GM23338 (cell line): ENCODE measurements around the gene CRYBB3. TPM values are rescaled to one million over a fixed set of nuclear protein-coding genes. Genes with fewer than 3 reads are reported as not detected.
A peak's percentile ranks its signal among the peaks of the same experiment; 100 is the strongest.

Experiments
- ATAC-seq: fragments of 200-7000 bp; cut with Tn5 transposase; 3 replicates; pipeline ENCODE4 v1.9.1; 2020
- DNase-seq: peaks from one replicate; pipeline ENCODE4 v3.0.0-alpha.2; 2015; ENCODE audit warnings: low spot score
- H2AFZ ChIP-seq: fragments of 200-600 bp; sonication (generic); 2 replicates; pipeline ENCODE4 v1.8.0; 2016; ENCODE audit warnings: antibody characterized with exemption, mild to moderate bottlenecking, moderate library complexity
- H3F3A ChIP-seq: fragments of 200-600 bp; sonication (generic); replicated peaks from 2 replicates; pipeline ENCODE4 v1.8.0; 2017; ENCODE audit warnings: antibody characterized with exemption, mixed run types, low read depth
- H3K27ac ChIP-seq: fragments of 200-600 bp; sonication (generic); 2 replicates; pipeline ENCODE4 v1.6.1; 2016; ENCODE audit warnings: low read depth
- H3K27me3 ChIP-seq: fragments of 200-600 bp; sonication (generic); 2 replicates; pipeline ENCODE4 v1.8.0; 2016; ENCODE audit warnings: mild to moderate bottlenecking, mixed run types, moderate library complexity; ENCODE audit not compliant: insufficient read depth
- H3K36me3 ChIP-seq: fragments of 200-600 bp; sonication (generic); 2 replicates; pipeline ENCODE4 v1.8.0; 2016; ENCODE audit warnings: mild to moderate bottlenecking; ENCODE audit not compliant: insufficient read depth
- H3K4me1 ChIP-seq: fragments of 200-600 bp; sonication (generic); 2 replicates; pipeline ENCODE4 v1.8.0; 2016; ENCODE audit warnings: mild to moderate bottlenecking, moderate library complexity; ENCODE audit not compliant: insufficient read depth
- H3K4me2 ChIP-seq: fragments of 200-600 bp; sonication (generic); 2 replicates; pipeline ENCODE4 v1.7.1; 2017; ENCODE audit warnings: mixed run types
- H3K4me3 ChIP-seq: fragments of 200-600 bp; sonication (generic); 2 replicates; pipeline ENCODE4 v1.6.1; 2016; ENCODE audit warnings: mixed run types
- H3K79me2 ChIP-seq: fragments of 200-600 bp; sonication (generic); replicated peaks from 2 replicates; pipeline ENCODE4 v1.8.0; 2017; ENCODE audit warnings: mild to moderate bottlenecking; ENCODE audit not compliant: insufficient read depth
- H3K9me2 ChIP-seq: fragments of 200-600 bp; sonication (generic); 2 replicates; pipeline ENCODE4 v1.8.0; 2017; ENCODE audit not compliant: insufficient read depth
- H4K20me1 ChIP-seq: fragments of 200-600 bp; sonication (generic); replicated peaks from 2 replicates; pipeline ENCODE4 v1.8.0; 2017; ENCODE audit warnings: mild to moderate bottlenecking; ENCODE audit not compliant: insufficient read depth
- H3K27ac Mint-ChIP-seq: 2 replicates; pipeline ENCODE4 v1.8.0; 2020; ENCODE audit warnings: inconsistent platforms, mild to moderate bottlenecking, moderate library complexity, mixed read lengths
- H3K27me3 Mint-ChIP-seq: 3 replicates; pipeline ENCODE4 v1.8.0; 2022; ENCODE audit warnings: low read depth, mild to moderate bottlenecking, moderate library complexity, mixed read lengths, inconsistent platforms; ENCODE audit not compliant: insufficient read depth, poor library complexity
- H3K36me3 Mint-ChIP-seq: 3 replicates; pipeline ENCODE4 v1.8.0; 2021; ENCODE audit warnings: low read depth, mild to moderate bottlenecking, inconsistent platforms, moderate library complexity, mixed read lengths
- H3K4me1 Mint-ChIP-seq: 3 replicates; pipeline ENCODE4 v1.8.0; 2020; ENCODE audit warnings: mild to moderate bottlenecking, inconsistent platforms, mixed read lengths
- H3K4me3 Mint-ChIP-seq: 3 replicates; pipeline ENCODE4 v1.8.0; 2021; ENCODE audit warnings: moderate library complexity, mild to moderate bottlenecking, inconsistent platforms, mixed read lengths
- H3K9me3 Mint-ChIP-seq: 3 replicates; pipeline ENCODE4 v1.8.0; 2020; ENCODE audit warnings: moderate library complexity, mild to moderate bottlenecking, inconsistent platforms, mixed read lengths
- EZH2 ChIP-seq: fragments of 200-600 bp; sonication (generic); IDR thresholded peaks from one replicate; pipeline ENCODE4 v1.8.0; 2017; ENCODE audit warnings: antibody characterized with exemption, mild to moderate bottlenecking, low read depth; ENCODE audit not compliant: unreplicated experiment
- JUNB ChIP-seq: IDR thresholded peaks from one replicate; pipeline ENCODE4 v1.6.1; 2016; ENCODE audit warnings: antibody characterized with exemption; ENCODE audit not compliant: unreplicated experiment
- POLR2AphosphoS5 ChIP-seq: IDR thresholded peaks from 2 replicates; pipeline ENCODE4 v1.6.1; 2016; ENCODE audit warnings: antibody characterized with exemption, low read depth
- STAT1 ChIP-seq: IDR thresholded peaks from one replicate; pipeline ENCODE4 v1.6.1; 2016; ENCODE audit warnings: antibody characterized with exemption; ENCODE audit not compliant: unreplicated experiment
- ZNF114 ChIP-seq: fragments of 250-450 bp; sonication (Bioruptor Pico); IDR thresholded peaks from 2 replicates; pipeline ENCODE4 v1.5.0; 2020; ENCODE audit warnings: mild to moderate bottlenecking, moderate library complexity
- ZNF331 ChIP-seq: fragments of 250-450 bp; sonication (Bioruptor Pico); IDR thresholded peaks from 2 replicates; pipeline ENCODE4 v1.5.0; 2020; ENCODE audit warnings: low read depth, mild to moderate bottlenecking, moderate library complexity
- polyA plus RNA-seq: library from polyadenylated mRNA; unstranded; fragments of >200 nt; fragmentation: Nextera tagmentation; extraction: Ambion mirVana; gene quantifications from 2 replicates; pipeline ENCODE4 v1.2.1, GENCODE V29; 2016
- total RNA-seq: library from RNA; depleted of rRNA; stranded (reverse); fragments of >200 nt; shearing (Covaris generic); gene quantifications from 2 replicates; pipeline ENCODE4 v1.2.3, GENCODE V29; 2014
- TF ChIP-seq, protein P1 (sequence below): IDR thresholded peaks from one replicate; pipeline ENCODE4 v1.6.1; 2018; ENCODE audit warnings: antibody characterized with exemption; ENCODE audit not compliant: unreplicated experiment
- TF ChIP-seq, protein P2 (sequence below), 2 experiments: fragments of 200-600 bp in 1 of 2; sonication (generic) in 1 of 2; conservative IDR thresholded peaks; 2 replicates each; pipeline versions ENCODE4 v1.5.1 to v1.6.1; 2016 to 2017; ENCODE audit warnings: antibody characterized with exemption in 2 of 2, low read depth in 2 of 2, mild to moderate bottlenecking in 2 of 2, moderate library complexity in 1 of 2

The CRYBB3 gene
- total and polyA plus RNA-seq, 2 experiments from 2014 or later = 0.28 TPM; not detected in 1

DNA sequence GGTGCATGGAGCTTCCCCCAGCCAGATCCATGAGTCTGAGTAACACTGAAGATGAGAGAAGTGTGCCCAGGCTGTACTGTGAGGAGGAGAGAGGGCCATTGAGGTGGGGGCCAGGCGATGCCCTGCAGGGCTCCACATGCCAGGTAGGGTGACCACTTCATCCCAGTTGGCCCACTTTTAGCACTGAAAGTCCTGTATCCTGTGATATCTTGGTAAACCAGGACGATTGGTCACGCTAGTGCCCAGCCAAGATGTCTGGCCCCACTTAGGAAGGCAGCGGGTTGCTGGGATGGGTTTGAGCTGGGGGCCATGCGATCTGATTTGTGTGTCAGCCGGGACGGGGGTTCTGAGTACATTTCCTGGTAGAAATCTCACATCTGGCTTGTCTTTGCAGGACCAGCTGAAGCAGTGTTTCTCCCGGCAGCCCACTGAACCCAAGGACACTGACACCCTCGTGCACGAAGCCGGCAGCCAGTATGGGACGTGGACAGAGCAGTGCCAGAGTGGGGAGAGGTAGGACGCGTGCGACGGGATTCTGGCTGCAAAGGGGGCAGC lies 29.2 kb upstream of the CRYBB3 start (continued):
- TF ChIP-seq, protein P1, sequence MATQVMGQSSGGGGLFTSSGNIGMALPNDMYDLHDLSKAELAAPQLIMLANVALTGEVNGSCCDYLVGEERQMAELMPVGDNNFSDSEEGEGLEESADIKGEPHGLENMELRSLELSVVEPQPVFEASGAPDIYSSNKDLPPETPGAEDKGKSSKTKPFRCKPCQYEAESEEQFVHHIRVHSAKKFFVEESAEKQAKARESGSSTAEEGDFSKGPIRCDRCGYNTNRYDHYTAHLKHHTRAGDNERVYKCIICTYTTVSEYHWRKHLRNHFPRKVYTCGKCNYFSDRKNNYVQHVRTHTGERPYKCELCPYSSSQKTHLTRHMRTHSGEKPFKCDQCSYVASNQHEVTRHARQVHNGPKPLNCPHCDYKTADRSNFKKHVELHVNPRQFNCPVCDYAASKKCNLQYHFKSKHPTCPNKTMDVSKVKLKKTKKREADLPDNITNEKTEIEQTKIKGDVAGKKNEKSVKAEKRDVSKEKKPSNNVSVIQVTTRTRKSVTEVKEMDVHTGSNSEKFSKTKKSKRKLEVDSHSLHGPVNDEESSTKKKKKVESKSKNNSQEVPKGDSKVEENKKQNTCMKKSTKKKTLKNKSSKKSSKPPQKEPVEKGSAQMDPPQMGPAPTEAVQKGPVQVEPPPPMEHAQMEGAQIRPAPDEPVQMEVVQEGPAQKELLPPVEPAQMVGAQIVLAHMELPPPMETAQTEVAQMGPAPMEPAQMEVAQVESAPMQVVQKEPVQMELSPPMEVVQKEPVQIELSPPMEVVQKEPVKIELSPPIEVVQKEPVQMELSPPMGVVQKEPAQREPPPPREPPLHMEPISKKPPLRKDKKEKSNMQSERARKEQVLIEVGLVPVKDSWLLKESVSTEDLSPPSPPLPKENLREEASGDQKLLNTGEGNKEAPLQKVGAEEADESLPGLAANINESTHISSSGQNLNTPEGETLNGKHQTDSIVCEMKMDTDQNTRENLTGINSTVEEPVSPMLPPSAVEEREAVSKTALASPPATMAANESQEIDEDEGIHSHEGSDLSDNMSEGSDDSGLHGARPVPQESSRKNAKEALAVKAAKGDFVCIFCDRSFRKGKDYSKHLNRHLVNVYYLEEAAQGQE = no peak
- TF ChIP-seq STAT1 = no peak

DNA sequence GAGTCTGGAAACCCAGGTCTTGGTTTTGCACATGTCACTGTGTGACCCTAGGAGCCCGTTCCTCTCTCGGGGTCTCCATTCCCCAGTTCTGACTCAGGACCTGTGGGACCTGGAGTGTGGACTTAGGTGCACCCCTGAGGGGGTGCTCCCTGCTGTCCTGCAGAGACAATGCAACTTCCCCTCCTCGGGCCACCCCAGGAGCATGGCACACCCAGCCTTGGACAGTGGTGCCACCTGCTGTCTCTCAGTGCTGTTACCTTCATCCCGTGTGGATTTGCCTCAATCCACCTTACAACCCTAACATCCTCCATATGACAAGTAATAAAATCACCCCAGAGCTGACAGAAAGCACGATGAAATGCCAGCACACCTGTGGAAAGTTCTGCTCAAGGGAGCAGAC lies 27.5 kb upstream of the CRYBB3 start:
- H3K4me2 ChIP-seq = no peak overlapping the region
- no peaks in the 10 kb centered on the region; the same call in 1 of the 2 replicates for H3K4me1 ChIP-seq
- peaks cover 7% of the 10 kb centered on the region for H3K4me1 Mint-ChIP-seq
- DNase-seq (no peak), ATAC-seq (peak; percentile 65)
- H3K27ac ChIP-seq = no peak overlapping the region
- H3K4me3 Mint-ChIP-seq = no peak overlapping the region
- no peak overlapping the region for H3K4me3 ChIP-seq
- no peaks in the 10 kb centered on the region for H3K9me2 ChIP-seq
- H3K9me3 Mint-ChIP-seq = no peaks in the 10 kb centered on the region
- TF ChIP-seq, protein P2, sequence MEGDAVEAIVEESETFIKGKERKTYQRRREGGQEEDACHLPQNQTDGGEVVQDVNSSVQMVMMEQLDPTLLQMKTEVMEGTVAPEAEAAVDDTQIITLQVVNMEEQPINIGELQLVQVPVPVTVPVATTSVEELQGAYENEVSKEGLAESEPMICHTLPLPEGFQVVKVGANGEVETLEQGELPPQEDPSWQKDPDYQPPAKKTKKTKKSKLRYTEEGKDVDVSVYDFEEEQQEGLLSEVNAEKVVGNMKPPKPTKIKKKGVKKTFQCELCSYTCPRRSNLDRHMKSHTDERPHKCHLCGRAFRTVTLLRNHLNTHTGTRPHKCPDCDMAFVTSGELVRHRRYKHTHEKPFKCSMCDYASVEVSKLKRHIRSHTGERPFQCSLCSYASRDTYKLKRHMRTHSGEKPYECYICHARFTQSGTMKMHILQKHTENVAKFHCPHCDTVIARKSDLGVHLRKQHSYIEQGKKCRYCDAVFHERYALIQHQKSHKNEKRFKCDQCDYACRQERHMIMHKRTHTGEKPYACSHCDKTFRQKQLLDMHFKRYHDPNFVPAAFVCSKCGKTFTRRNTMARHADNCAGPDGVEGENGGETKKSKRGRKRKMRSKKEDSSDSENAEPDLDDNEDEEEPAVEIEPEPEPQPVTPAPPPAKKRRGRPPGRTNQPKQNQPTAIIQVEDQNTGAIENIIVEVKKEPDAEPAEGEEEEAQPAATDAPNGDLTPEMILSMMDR (conservative IDR thresholded peaks at IDR 0.05; ENCODE audit: low read depth in 2 of 2) = peak; percentile 31 to 69; a peak in 3 of 4 replicates
- TF ChIP-seq JUNB = no peak
- no peak overlapping the region for H3K27ac Mint-ChIP-seq
- H4K20me1 ChIP-seq = 0 out of 2 replicates have a peak, but pooled peaks cover 5% of the 10 kb centered on the region
- peaks cover 4% of the 10 kb centered on the region for H3K27me3 Mint-ChIP-seq
- H3F3A ChIP-seq = no peaks in the 10 kb centered on the region
- no peak overlapping the region for H2AFZ ChIP-seq
- no peaks in the 10 kb centered on the region for H3K36me3 ChIP-seq
- no peaks in the 10 kb centered on the region for H3K27me3 ChIP-seq
- peaks cover 12% of the 10 kb centered on the region; the same call in 1 of the 3 replicates for H3K36me3 Mint-ChIP-seq
- H3K79me2 ChIP-seq = no peaks in the 10 kb centered on the region

DNA sequence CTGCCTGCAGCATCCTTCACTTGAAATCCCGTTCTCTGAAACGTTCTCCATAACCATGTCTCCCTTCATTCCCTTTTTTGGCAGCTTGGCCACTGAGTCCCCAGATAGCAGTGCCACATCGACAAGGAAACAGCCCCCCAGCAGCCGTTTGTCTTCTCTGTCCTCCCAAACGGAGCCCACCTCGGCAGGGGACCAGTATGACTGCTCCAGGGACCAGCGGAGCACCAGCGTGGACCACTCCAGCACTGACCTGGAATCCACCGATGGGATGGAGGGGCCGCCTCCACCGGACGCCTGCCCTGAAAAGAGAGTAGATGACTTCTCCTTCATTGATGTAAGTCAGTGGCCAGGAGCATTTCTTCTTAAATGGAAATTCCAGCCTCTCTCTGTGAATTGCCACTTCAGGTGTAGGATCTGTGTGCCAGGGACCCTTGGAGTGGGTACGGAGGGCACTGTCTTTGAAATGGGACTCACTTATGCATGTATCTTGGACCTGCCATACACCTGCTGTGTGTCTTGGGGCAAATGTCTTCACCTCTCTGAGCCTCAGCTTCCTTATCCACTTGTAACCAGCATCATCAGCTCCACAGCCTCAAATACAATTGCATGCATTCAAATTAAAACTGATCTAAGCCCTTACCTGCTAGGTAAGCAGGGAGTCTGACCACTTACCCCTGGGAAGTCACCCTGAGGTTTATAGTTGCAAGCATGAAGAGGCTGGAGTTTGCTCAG lies 25.3 kb upstream of the CRYBB3 start:
- Histone ChIP-seq H4K20me1 (0 out of 2 replicates have a peak, but pooled peaks cover 5% of the 10 kb centered on the region), H3K27me3 (no peaks in the 10 kb centered on the region), H3K4me2 (no peak overlapping the region), H3K27ac (no peak overlapping the region), H3K4me1 (no peaks in the 10 kb centered on the region; the same call in 1 of the 2 replicates), H3F3A (no peaks in the 10 kb centered on the region), H2AFZ (no peak overlapping the region), H3K9me2 (no peaks in the 10 kb centered on the region), H3K4me3 (no peak overlapping the region), H3K79me2 (no peaks in the 10 kb centered on the region), H3K36me3 (no peaks in the 10 kb centered on the region)
- Mint-ChIP-seq H3K4me3 (no peak overlapping the region), H3K9me3 (peaks cover under 1% of the 10 kb centered on the region), H3K4me1 (peaks cover 9% of the 10 kb centered on the region), H3K27me3 (peaks cover 7% of the 10 kb centered on the region), H3K27ac (no peak overlapping the region), H3K36me3 (peaks cover 12% of the 10 kb centered on the region)
- ATAC-seq (no peak), DNase-seq (no peak)
- no peak for TF ChIP-seq ZNF331 (CRISPR knock-in tag)
- TF ChIP-seq, protein P2 (conservative IDR thresholded peaks at IDR 0.05; ENCODE audit: low read depth in 2 of 2) = no peak
- TF ChIP-seq ZNF114 (CRISPR knock-in tag) = no peak
- no peak for TF ChIP-seq JUNB
- TF ChIP-seq POLR2AphosphoS5 = no peak
- no peak for TF ChIP-seq EZH2
